HepG2 (cell line): Measurements from ENCODE around the gene RAB15. TPM values are rescaled to one million over a fixed set of nuclear protein-coding genes. Genes with fewer than 3 reads are reported as not detected.

Experiments
- ATAC-seq: fragments of 200-7000 bp; cut with Tn5 transposase; 3 replicates; pipeline ENCODE4 v1.9.1; 2020; ENCODE audit warnings: mild to moderate bottlenecking, moderate library complexity
- BruUV-seq: library from RNA; stranded (reverse); fragments of 400-500 nt; replicated peaks from 2 replicates; lab custom pipeline; 2021; lab: Mats Ljungman, UMichigan
- CTCF ChIA-PET: fragments of 300-600 bp; formaldehyde crosslinking; extraction: SDS; loops from one replicate; lab custom pipeline; 2021; ENCODE audit warnings: low total read pairs, inconsistent platforms, low intra/inter-chr PET ratio; lab: Yijun Ruan, JAX
- POLR2A ChIA-PET: fragments of 350-600 bp; sonication (Branson Sonifier 250); formaldehyde crosslinking; loops from one replicate; lab custom pipeline; 2020; ENCODE audit warnings: antibody characterized with exemption, inconsistent platforms; lab: Yijun Ruan, JAX
- DNase-seq: peaks from one replicate; pipeline ENCODE4 v3.0.0-alpha.2; 2015; ENCODE audit warnings: low spot score
- FAIRE-seq: peaks from 3 replicates; lab custom pipeline; 2011; peaks lifted over from hg19 to GRCh38; lab: Jason Lieb, UNC
- H2AFZ ChIP-seq: one replicate; pipeline ENCODE4 v1.6.1; 2011; ENCODE audit warnings: low read length, inconsistent platforms
- H3K27ac ChIP-seq: fragments of 300-600 bp; 3 replicates; pipeline ENCODE4 v1.8.0; 2011; ENCODE audit warnings: mixed run types, mild to moderate bottlenecking, mixed read lengths, low read length, inconsistent platforms; ENCODE audit not compliant: insufficient read depth; ENCODE audit errors: extremely low read length
- H3K27me3 ChIP-seq, 2 experiments: fragments of 200-600 bp in 1 of 2; 2 replicates in 1 of 2; 3 replicates in 1 of 2; pipeline versions ENCODE4 v1.6.0 to v1.8.0; 2011; ENCODE audit warnings: low read length in 2 of 2, mild to moderate bottlenecking in 2 of 2, moderate library complexity in 2 of 2, inconsistent platforms in 1 of 2; ENCODE audit not compliant: insufficient read depth in 2 of 2, control insufficient read depth in 1 of 2
- H3K36me3 ChIP-seq, 2 experiments: fragments of 200-600 bp in 1 of 2; replicated peaks in 1 of 2; 2 replicates in 1 of 2; 3 replicates in 1 of 2; pipeline versions ENCODE4 v1.5.1 to v1.8.0; 2011; ENCODE audit warnings: low read length in 2 of 2, inconsistent platforms in 1 of 2; ENCODE audit not compliant: insufficient read depth in 2 of 2, control insufficient read depth in 1 of 2
- H3K4me1 ChIP-seq: 2 replicates; pipeline ENCODE4 v1.5.1; 2012; ENCODE audit warnings: low read length, inconsistent platforms; ENCODE audit not compliant: insufficient read depth
- H3K4me2 ChIP-seq: 2 replicates; pipeline ENCODE4 v1.6.0; 2011; ENCODE audit warnings: low read depth, low read length, inconsistent platforms
- H3K4me3 ChIP-seq, 3 experiments: fragments of 200-600 bp in 1 of 3; sonication (generic), shearing (Covaris generic) in 1 of 3; replicated peaks in 1 of 3; 2 replicates each; pipeline ENCODE4 v1.5.1; 2011 to 2016; ENCODE audit warnings: low read length in 3 of 3, inconsistent platforms in 2 of 3, low read depth in 2 of 3, mild to moderate bottlenecking in 2 of 3, control low read depth in 1 of 3, mixed read lengths in 1 of 3; ENCODE audit not compliant: insufficient read depth in 1 of 3
- H3K79me2 ChIP-seq: one replicate; pipeline ENCODE4 v1.6.1; 2011; ENCODE audit warnings: low read length, inconsistent platforms; ENCODE audit not compliant: insufficient read depth
- H3K9ac ChIP-seq: 2 replicates; pipeline ENCODE4 v1.6.0; 2011; ENCODE audit warnings: mild to moderate bottlenecking, low read depth, low read length, inconsistent platforms; ENCODE audit not compliant: insufficient read depth
- H3K9me3 ChIP-seq: 2 replicates; pipeline ENCODE4 v1.5.1; 2012; ENCODE audit warnings: mild to moderate bottlenecking, low read length
- H4K20me1 ChIP-seq: 2 replicates; pipeline ENCODE4 v1.6.0; 2011; ENCODE audit warnings: inconsistent platforms, mild to moderate bottlenecking, low read length, moderate library complexity; ENCODE audit not compliant: insufficient read depth
- ARNT ChIP-seq: fragments of 450-650 bp; IDR thresholded peaks from 2 replicates; pipeline ENCODE4 v1.6.1; 2017
- CCAR2 ChIP-seq: fragments of 200-400 bp; formaldehyde crosslinking; optimal IDR thresholded peaks from 2 replicates; pipeline ENCODE3; 2018; ENCODE audit warnings: low read depth, mild to moderate bottlenecking, low read length, moderate library complexity
- PHB2 ChIP-seq: fragments of 450-650 bp; IDR thresholded peaks from 2 replicates; pipeline ENCODE4 v1.6.1; 2018; ENCODE audit not compliant: partially characterized antibody
- STAT5B ChIP-seq: sonication (generic); formaldehyde crosslinking; IDR thresholded peaks from 2 replicates; pipeline ENCODE4 v1.4.0; 2020; ENCODE audit warnings: missing genetic modification reagents
- ZFP62 ChIP-seq: sonication (generic); formaldehyde crosslinking; IDR thresholded peaks from 2 replicates; pipeline ENCODE4 v1.4.0; 2020; ENCODE audit warnings: missing genetic modification reagents
- ZNF891 ChIP-seq: sonication (generic); formaldehyde crosslinking; IDR thresholded peaks from 2 replicates; pipeline ENCODE4 v1.5.0; 2020; ENCODE audit warnings: mild to moderate bottlenecking, missing genetic modification reagents
- ZXDC ChIP-seq: sonication (generic); formaldehyde crosslinking; IDR thresholded peaks from 2 replicates; pipeline ENCODE4 v1.5.0; 2020; ENCODE audit warnings: mild to moderate bottlenecking, missing genetic modification reagents
- WGBS: methylation state at CpG from one replicate; pipeline ENCODE4 v1.1.6; 2017; ENCODE audit warnings: low lambda C conversion rate; 5-methylcytosine and 5-hydroxymethylcytosine counted together
- in situ Hi-C: cut with HindIII; loops from 2 replicates; pipeline ENCODE4 v1.10.0; 2017; ENCODE audit warnings: low pct_unique_long_range_greater_than_20kb; ENCODE audit not compliant: extremely low pct_ligation_motif_present
- intact Hi-C: fragments of 100-400 bp; cut with micrococcal nuclease; formaldehyde crosslinking; loops from one replicate; pipeline ENCODE4 v1.10.0; 2022; ENCODE audit not compliant: unreplicated experiment
- polyA plus RNA-seq, 8 experiments: library from polyadenylated mRNA; depleted of rRNA in 3 of 8; stranded (reverse) in 7 of 8; unstranded in 1 of 8; fragments of >200 nt; fragmentation: Illumina TruSeq in 4 of 8; extraction: Trizol in 4 of 8; gene quantifications; 2 replicates each; pipeline versions ENCODE4 v1.2.1 to v1.2.3, GENCODE V29; 2011 to 2016; ENCODE audit warnings: low read depth in 4 of 8, missing spikeins in 1 of 8, mixed read lengths in 1 of 8; ENCODE audit not compliant: insufficient read depth in 1 of 8
- total RNA-seq, 5 experiments: library from RNA; depleted of rRNA; stranded (reverse); fragments of >200 nt; fragmentation: Illumina TruSeq; extraction: Trizol; gene quantifications; 2 replicates each; pipeline ENCODE4 v1.2.3, GENCODE V29; 2016; ENCODE audit warnings: low read depth in 1 of 5
- TF ChIP-seq, protein P1 (sequence below): sonication (generic); formaldehyde crosslinking; IDR thresholded peaks from 2 replicates; pipeline ENCODE4 v1.5.0; 2020; ENCODE audit warnings: missing genetic modification reagents

Gene RAB15
- total and polyA plus RNA-seq, 2 of the 13 experiments (the other 11 are each of a cell fraction or from before 2014, with no cell fraction given), result 7.4 to 18.5 TPM

GRCh38 chr14:64937171-64937820 is 34.8 kb downstream of the RAB15 start:
- in situ Hi-C loops, result no loop called here

More at GRCh38 chr14:64937171-64937820, 34.8 kb downstream of the RAB15 start:
- Histone ChIP-seq H4K20me1 (no peaks in the 10 kb centered on the region; the same call in 1 of the 2 replicates), H3K9ac (no peak overlapping the region), H3K27ac (peak overlapping the region; percentile 0), H3K4me3 (no peak overlapping the region), H2AFZ (no peak overlapping the region), H3K79me2 (peaks cover 23% of the 10 kb centered on the region), H3K4me2 (no peak overlapping the region), H3K9me3 (no peaks in the 10 kb centered on the region), H3K36me3 (peaks cover 4 to 9% of the 10 kb centered on the region in 2 experiments; a peak in 4 of 5 replicates), H3K27me3 (no peaks in the 10 kb centered on the region; a peak in 1 of 5 replicates), H3K4me1 (peaks cover 63% of the 10 kb centered on the region)
- ChIA-PET CTCF (interaction anchor here (1.3 kb wide), 1 partner anchor 114 kb away, joined by 3 read pairs; no protein-coding TSS in a partner anchor), POLR2A (interaction anchor here (1.2 kb wide), 1 partner anchor 49 kb away, joined by 4 read pairs; the partner anchor contains the start of gene FNTB)
- FAIRE-seq (no peak), ATAC-seq (no peak), DNase-seq (no peak)
- no TSS peak for BruUV-seq
- TF ChIP-seq ZFP62 (CRISPR knock-in tag) (no peak), CCAR2 (peak; percentile 13), STAT5B (CRISPR knock-in tag) (no peak), ZXDC (CRISPR knock-in tag) (no peak), ARNT (no peak), PHB2 (no peak), ZNF891 (CRISPR knock-in tag) (no peak)
- TF ChIP-seq, protein P1, sequence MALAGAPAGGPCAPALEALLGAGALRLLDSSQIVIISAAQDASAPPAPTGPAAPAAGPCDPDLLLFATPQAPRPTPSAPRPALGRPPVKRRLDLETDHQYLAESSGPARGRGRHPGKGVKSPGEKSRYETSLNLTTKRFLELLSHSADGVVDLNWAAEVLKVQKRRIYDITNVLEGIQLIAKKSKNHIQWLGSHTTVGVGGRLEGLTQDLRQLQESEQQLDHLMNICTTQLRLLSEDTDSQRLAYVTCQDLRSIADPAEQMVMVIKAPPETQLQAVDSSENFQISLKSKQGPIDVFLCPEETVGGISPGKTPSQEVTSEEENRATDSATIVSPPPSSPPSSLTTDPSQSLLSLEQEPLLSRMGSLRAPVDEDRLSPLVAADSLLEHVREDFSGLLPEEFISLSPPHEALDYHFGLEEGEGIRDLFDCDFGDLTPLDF (CRISPR knock-in tag), result no peak
- intact Hi-C loops, result loop anchor here (10.0 kb wide), 1 partner anchor 232 kb away; the partner anchor contains the start of gene PLEKHG3
- 45% methylated on average over 1 of the region's 1 CpG for WGBS
